GM12891 (cell line): Measurements from ENCODE around the gene IL22RA1.

Experiments used
- DNase-seq: peaks from one replicate; pipeline ENCODE4 v3.0.0; 2011; ENCODE audit warnings: low spot score; ENCODE audit not compliant: insufficient read length
- FAIRE-seq: peaks from 2 replicates; lab custom pipeline; 2011; peaks lifted over from hg19 to GRCh38; lab: Jason Lieb, UNC
- PAX5 ChIP-seq: IDR thresholded peaks from 2 replicates; pipeline ENCODE4 v1.6.1; 2011; ENCODE audit warnings: low read length, moderate library complexity, mild to moderate bottlenecking; ENCODE audit not compliant: insufficient read depth, severe bottlenecking
- POLR2A ChIP-seq: IDR thresholded peaks from 2 replicates; pipeline ENCODE4 v1.6.1; 2011; ENCODE audit warnings: low read depth, low read length, control low read depth
- POLR2AphosphoS5 ChIP-seq: IDR thresholded peaks from 2 replicates; pipeline ENCODE4 v1.6.1; 2011; ENCODE audit warnings: low read depth, low read length, control low read depth
- POU2F2 ChIP-seq: IDR thresholded peaks from 2 replicates; pipeline ENCODE4 v1.6.1; 2011; ENCODE audit warnings: low read depth, mild to moderate bottlenecking, control low read depth, low read length, moderate library complexity
- SPI1 ChIP-seq: IDR thresholded peaks from 2 replicates; pipeline ENCODE4 v1.6.1; 2011; ENCODE audit warnings: low read depth, low read length, control low read depth
- TAF1 ChIP-seq: IDR thresholded peaks from 2 replicates; pipeline ENCODE4 v1.6.1; 2011; ENCODE audit warnings: low read depth, low read length, control low read depth

Gene IL22RA1

GRCh38 chr1:24109686-24110475, 33.1 kb downstream of the IL22RA1 start:
- TF ChIP-seq POU2F2: no peak
- DNase-seq (no peak), FAIRE-seq (no peak)

GRCh38 chr1:24109166-24109483, 33.8 kb downstream of the IL22RA1 start:
- DNase-seq (no peak), FAIRE-seq (no peak)
- TF ChIP-seq POU2F2: no peak
- TF ChIP-seq PAX5: no peak
- no peak for TF ChIP-seq SPI1
- no peak for TF ChIP-seq POLR2A
- no peak for TF ChIP-seq POLR2AphosphoS5
- TF ChIP-seq TAF1: no peak

DNA sequence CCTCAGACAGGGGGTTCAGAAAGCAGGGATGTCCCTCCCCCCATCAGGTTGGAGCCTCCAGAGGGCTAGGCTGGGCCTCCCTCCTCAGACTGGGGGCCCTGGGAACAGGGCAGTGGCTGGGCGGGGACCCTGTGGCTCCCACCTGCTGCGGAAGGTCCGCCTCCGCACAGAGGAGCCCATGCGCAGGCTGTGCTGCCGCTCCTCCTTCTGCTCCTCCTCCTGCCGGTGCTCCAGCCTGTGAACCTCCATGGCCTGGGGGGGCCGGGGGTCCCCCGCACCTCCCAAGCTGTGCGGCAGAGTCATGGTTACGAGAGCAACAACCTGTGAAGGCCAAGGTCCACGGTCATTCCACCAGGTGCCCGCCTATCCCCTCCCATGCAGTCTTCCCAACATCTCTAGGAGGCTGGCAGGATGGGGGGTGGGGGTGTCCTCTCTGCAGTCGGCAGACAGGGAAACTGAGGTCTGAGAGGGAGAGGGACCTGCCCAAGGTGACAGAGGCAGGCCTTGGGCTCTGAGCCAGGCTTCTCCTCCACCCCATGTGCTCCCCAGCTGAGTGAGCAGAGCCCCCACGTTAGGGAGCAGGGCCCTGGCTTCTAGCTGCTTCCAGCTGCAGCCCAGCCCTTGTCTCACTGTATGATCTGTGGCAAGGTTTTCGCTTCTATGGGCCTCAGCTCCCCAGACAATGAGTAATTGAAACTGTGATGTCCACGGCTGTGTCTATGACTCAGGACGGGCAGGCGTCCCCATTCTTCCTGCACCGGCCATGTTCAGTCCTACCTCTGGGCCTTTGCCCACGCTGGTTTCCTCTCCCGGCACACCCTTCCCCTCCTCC, 34.4 kb downstream of the IL22RA1 start:
- TF ChIP-seq POLR2A: no peak
- DNase-seq: no peak
- no peak for FAIRE-seq

GRCh38 chr1:24107462-24108138, 35.3 kb downstream of the IL22RA1 start:
- FAIRE-seq: no peak
- TF ChIP-seq TAF1 (no peak), SPI1 (no peak), PAX5 (no peak), POU2F2 (no peak), POLR2AphosphoS5 (no peak)
- DNase-seq: no peak

GRCh38 chr1:24105368-24106160, 37.4 kb downstream of the IL22RA1 start:
- TF ChIP-seq POLR2AphosphoS5 (no peak), SPI1 (no peak), POU2F2 (no peak), PAX5 (no peak), POLR2A (no peak), TAF1 (no peak)
- FAIRE-seq (no peak), DNase-seq (no peak)

DNA sequence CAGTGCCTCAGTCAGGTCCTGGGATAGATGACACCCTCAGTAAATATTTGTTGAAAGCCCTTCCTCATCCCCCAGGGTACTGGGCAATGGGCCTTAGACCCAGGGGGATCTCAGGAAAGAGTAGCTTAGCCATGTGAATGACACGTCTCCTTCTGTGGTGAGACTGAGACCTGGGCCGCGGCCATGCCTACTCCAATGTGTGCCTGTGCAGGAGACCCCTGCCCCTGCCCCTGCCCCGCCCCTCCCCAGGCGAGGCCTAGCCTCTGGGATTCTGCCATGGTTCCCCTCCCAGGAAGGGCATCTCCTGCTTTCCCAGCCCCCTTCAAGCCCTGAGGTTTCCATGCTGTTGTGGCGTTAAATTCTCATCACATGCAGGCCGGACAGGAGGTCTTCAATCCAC, 38.1 kb downstream of the IL22RA1 start:
- FAIRE-seq (no peak), DNase-seq (no peak)
- TF ChIP-seq POLR2A: no peak
- no peak for TF ChIP-seq POLR2AphosphoS5
- TF ChIP-seq SPI1: no peak
- TF ChIP-seq POU2F2: no peak
- no peak for TF ChIP-seq TAF1
- no peak for TF ChIP-seq PAX5

GRCh38 chr1:24103879-24104278, 39.1 kb downstream of the IL22RA1 start:
- no peak for DNase-seq
- TF ChIP-seq POLR2AphosphoS5 (no peak), SPI1 (no peak), PAX5 (no peak), POU2F2 (no peak)
- FAIRE-seq: no peak

GRCh38 chr1:24103408-24103807, 39.5 kb downstream of the IL22RA1 start:
- FAIRE-seq (no peak), DNase-seq (no peak)
- TF ChIP-seq PAX5: no peak
- TF ChIP-seq POLR2AphosphoS5: no peak
- TF ChIP-seq POLR2A: no peak
- no peak for TF ChIP-seq SPI1
- no peak for TF ChIP-seq TAF1
- TF ChIP-seq POU2F2: no peak

- TF ChIP-seq POLR2A: no peak
- FAIRE-seq (no peak), DNase-seq (no peak)
These were observed 40.0 kb downstream of the IL22RA1 start for GRCh38 chr1:24102961-24103360.
